Hepatocyte (in vitro differentiated cells): Measurements from ENCODE around the gene ALKBH7.

Source experiments
- CTCF ChIP-seq: fragments of 200-600 bp; sonication (generic); IDR thresholded peaks from 2 replicates; pipeline ENCODE4 v1.5.1; 2016; ENCODE audit warnings: antibody characterized with exemption, mild to moderate bottlenecking; ENCODE audit not compliant: poor library complexity
- EZH2 ChIP-seq: fragments of 200-600 bp; sonication (generic); IDR thresholded peaks from 2 replicates; pipeline ENCODE4 v1.6.1; 2016; ENCODE audit warnings: antibody characterized with exemption, mild to moderate bottlenecking, borderline replicate concordance
- EZH2phosphoT487 ChIP-seq: fragments of 200-600 bp; sonication (generic); IDR thresholded peaks from one replicate; pipeline ENCODE4 v1.6.1; 2018; ENCODE audit warnings: antibody characterized with exemption, mild to moderate bottlenecking, low read depth, moderate library complexity; ENCODE audit not compliant: unreplicated experiment, severe bottlenecking

GRCh38 chr19:6373096-6373812, 660 bp downstream of the ALKBH7 start:
- TF ChIP-seq CTCF (no peak), EZH2 (no peak), EZH2phosphoT487 (no peak)
